ENCODE data around the gene SPATS2.
"Not testable (repeated sequence)": the region's sequence is repeated elsewhere in the genome, so short reads cannot be mapped to it uniquely, and the experiment has no call there.

SPATS2 gene

DNA sequence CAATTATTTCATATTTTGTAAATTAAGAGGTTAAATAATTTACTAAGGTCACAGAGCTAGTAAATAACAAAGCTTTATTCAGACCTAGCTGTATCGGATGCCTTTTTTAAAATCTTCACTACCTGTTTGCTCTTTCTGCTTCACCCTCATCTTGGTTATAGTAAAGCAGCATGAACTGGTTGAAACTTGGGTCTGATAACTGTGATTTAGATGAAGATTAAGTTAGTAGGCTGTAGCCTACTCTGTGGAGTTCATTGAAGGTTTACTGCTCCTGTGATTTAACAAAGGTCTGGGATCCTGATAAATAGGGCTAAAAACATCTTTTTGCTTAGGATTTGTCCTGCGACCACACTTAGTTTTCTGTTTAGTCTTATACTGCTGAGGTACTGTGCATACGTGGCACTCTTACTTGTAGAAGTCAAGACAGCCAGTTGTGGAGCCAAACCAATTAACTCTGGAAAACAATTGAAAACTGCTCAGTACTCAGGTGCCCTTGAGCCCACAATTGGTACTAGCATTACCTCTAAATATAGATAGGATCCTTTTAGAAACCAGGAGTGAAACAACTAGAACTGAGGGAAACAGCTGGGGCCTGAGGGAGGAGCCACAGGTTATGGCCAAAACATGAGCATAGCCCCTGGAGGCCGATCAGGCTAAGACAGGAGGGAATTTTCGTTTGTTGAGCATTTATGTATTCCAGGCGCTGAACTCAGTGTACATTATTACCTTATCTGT lies 2.3 kb downstream of the SPATS2 start:
- H3K4me3 ChIP-seq (ENCODE audit: low read length), result no peak overlapping the region
- H3K9me3 ChIP-seq (ENCODE audit: low read length), result peaks cover 3% of the 10 kb centered on the region
- no peaks in the 10 kb centered on the region for H3K27me3 ChIP-seq (ENCODE audit: insufficient read depth, low read length)
- peaks cover 9% of the 10 kb centered on the region for H3K36me3 ChIP-seq (ENCODE audit: insufficient read depth, low read length)
- no peak overlapping the region for H2AFZ ChIP-seq (ENCODE audit: low read depth, low read length)
- peaks cover 7% of the 10 kb centered on the region for H3K4me1 ChIP-seq (ENCODE audit: insufficient read depth, low read length)

DNA sequence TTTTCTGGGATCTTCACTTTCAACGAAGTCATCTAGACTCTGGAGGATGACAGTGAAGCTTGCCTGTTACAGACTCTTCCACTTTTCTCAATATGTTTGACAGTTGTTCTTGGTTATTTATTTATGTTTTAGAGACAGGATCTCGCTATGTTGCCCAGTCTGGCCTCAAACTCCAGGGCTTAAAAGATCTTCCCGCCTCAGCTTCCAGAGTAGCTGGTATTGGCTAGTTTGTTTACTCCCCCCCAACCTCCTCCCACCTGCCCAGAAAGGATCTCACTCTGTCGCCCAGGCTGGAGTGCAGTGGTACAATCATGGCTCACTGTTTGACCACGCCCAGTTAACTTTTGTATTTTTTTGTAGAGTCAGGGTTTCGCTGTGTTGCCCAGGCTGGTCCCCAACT lies 3.3 kb downstream of the SPATS2 start:
- Histone ChIP-seq H2AFZ (ENCODE audit: low read depth, low read length) (no peak overlapping the region), H3K4me1 (ENCODE audit: insufficient read depth, low read length) (peaks cover 7% of the 10 kb centered on the region), H3K36me3 (ENCODE audit: insufficient read depth, low read length) (peaks cover 9% of the 10 kb centered on the region)

DNA sequence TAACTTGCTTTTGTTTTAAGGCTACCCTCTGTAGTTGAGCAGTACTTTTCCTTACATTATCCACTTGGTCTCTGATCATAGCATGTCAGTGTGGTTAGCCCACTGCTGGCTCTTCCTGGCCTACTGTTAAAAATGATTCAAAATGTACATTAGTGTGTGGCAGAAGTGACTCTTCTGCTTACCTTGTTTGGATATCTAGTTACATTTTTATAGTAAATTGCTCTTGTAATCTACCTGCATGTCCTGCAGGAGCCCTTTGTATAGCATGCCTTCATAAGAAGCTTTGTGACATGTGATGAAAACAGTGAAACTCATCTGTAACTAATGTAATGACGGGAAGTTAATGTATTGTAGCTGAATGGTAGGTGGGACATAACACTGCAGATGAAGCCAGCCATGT lies 8.1 kb downstream of the SPATS2 start:
- Histone ChIP-seq H3K36me3 (ENCODE audit: insufficient read depth, low read length) (peaks cover 9% of the 10 kb centered on the region), H2AFZ (ENCODE audit: low read depth, low read length) (no peak overlapping the region), H3K4me1 (ENCODE audit: insufficient read depth, low read length) (no peaks in the 10 kb centered on the region), H3K9me3 (ENCODE audit: low read length) (peaks cover 3% of the 10 kb centered on the region), H3K4me3 (ENCODE audit: low read length) (no peak overlapping the region), H3K27me3 (ENCODE audit: insufficient read depth, low read length) (no peaks in the 10 kb centered on the region)

More for the DNA sequence above, 3.3 kb downstream of the SPATS2 start:
- Histone ChIP-seq H3K9me3 (ENCODE audit: low read length) (peaks cover 3% of the 10 kb centered on the region), H3K27me3 (ENCODE audit: insufficient read depth, low read length) (no peaks in the 10 kb centered on the region), H3K4me3 (ENCODE audit: low read length) (no peak overlapping the region)

DNA sequence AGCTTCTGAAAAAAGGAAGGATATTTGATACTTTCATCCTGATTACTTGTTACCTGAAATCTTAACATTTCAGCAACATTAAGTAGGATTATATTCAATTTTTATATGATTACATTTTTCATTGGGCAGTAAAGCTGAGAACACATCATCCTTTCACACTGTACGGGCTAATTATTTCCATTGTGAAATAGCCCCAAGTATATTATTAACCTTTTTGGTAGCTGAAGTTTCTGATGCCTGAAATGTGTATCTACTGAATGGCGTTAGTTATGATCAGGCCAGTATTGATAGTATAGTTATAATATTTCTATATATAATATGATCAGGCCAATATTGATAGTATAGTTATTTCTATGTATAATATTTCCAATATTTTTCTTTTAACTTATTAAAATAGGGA lies 10.1 kb downstream of the SPATS2 start:
- H3K36me3 ChIP-seq (ENCODE audit: insufficient read depth, low read length), result peaks cover 2% of the 10 kb centered on the region
- H3K4me3 ChIP-seq (ENCODE audit: low read length), result no peak overlapping the region
- H3K4me1 ChIP-seq (ENCODE audit: insufficient read depth, low read length), result no peaks in the 10 kb centered on the region
- no peaks in the 10 kb centered on the region for H3K27me3 ChIP-seq (ENCODE audit: insufficient read depth, low read length)
- peaks cover 3% of the 10 kb centered on the region for H3K9me3 ChIP-seq (ENCODE audit: low read length)
- no peak overlapping the region for H2AFZ ChIP-seq (ENCODE audit: low read depth, low read length)

DNA sequence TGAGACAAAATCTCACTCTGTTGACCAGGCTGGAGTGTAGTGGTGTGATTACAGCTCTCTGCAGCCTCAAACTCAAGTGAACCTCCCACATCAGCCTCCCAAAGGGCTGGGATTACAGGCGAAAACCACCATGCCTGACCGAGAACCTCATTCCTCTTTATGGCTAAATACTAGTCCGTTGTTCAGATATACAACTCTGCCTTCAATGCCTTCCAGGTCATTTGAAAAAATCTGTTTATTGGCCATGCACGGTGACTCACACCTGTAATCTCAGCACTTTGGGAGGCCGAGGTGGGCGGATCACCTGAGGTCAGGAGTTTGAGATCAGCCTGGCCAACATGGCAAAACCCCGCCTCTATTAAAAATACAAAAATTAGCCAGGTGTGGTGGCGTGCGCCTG lies 12.9 kb downstream of the SPATS2 start:
- H3K27me3 ChIP-seq (ENCODE audit: insufficient read depth, low read length); H3K4me3 ChIP-seq (ENCODE audit: low read length); H2AFZ ChIP-seq (ENCODE audit: low read depth, low read length); H3K4me1 ChIP-seq (ENCODE audit: insufficient read depth, low read length); H3K36me3 ChIP-seq (ENCODE audit: insufficient read depth, low read length); H3K9me3 ChIP-seq (ENCODE audit: low read length): not testable (repeated sequence)

DNA sequence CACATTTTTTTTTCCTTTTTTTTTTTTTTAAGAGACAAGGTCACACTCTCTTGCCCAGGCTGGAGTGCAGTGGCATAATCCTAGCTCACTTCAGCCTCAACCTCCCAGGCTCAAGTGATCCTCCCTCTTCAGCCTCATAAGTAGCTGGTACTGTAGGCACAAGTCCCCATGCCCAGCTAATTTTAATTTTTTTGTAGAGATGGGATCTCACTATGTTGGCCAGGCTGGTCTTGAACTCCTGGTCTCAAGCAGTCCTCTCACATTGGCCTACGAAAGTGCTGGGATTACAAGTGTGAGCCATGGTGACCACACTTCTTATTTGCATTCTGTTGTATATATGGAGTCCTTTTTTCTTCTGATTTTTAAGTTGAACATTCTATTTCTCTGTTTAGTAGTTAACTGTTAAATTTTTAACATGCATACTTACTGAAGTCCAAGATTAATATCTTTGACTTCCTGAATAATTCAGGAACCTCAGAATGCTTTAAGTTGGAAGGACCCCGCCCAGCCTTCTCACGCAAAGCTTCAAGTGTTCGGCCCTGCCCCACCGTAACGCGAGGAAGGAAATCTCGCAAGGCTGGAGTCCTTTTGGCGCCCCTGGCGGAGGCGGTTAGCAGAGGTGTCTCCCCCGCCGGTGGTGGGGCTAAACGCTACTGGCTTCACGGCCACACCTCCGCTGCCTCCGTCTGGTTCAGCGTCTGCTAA lies 21.6 kb downstream of the SPATS2 start:
- H2AFZ ChIP-seq (ENCODE audit: low read depth, low read length), result no peak overlapping the region
- no peaks in the 10 kb centered on the region for H3K9me3 ChIP-seq (ENCODE audit: low read length)
- H3K4me3 ChIP-seq (ENCODE audit: low read length), result no peak overlapping the region
- H3K36me3 ChIP-seq (ENCODE audit: insufficient read depth, low read length), result peaks cover 2% of the 10 kb centered on the region
- H3K4me1 ChIP-seq (ENCODE audit: insufficient read depth, low read length), result no peaks in the 10 kb centered on the region
- no peaks in the 10 kb centered on the region for H3K27me3 ChIP-seq (ENCODE audit: insufficient read depth, low read length)

DNA sequence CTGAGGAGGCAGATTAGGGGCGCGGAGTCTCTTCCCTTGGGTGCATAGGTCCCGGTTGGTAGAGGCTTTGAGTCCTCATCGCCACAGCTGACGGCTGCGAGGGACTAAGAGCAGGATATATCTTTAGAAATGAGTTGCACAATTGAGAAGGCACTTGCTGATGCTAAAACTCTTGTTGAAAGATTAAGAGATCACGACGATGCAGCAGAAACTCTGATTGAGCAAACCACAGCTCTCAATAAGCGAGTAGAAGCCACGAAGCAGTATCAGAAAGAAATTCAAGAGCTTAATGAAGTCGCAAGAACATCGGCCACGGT lies 22.1 kb downstream of the SPATS2 start:
- H3K9me3 ChIP-seq (ENCODE audit: low read length), result no peaks in the 10 kb centered on the region
- no peaks in the 10 kb centered on the region for H3K4me1 ChIP-seq (ENCODE audit: insufficient read depth, low read length)
- H3K27me3 ChIP-seq (ENCODE audit: insufficient read depth, low read length), result no peaks in the 10 kb centered on the region

DNA sequence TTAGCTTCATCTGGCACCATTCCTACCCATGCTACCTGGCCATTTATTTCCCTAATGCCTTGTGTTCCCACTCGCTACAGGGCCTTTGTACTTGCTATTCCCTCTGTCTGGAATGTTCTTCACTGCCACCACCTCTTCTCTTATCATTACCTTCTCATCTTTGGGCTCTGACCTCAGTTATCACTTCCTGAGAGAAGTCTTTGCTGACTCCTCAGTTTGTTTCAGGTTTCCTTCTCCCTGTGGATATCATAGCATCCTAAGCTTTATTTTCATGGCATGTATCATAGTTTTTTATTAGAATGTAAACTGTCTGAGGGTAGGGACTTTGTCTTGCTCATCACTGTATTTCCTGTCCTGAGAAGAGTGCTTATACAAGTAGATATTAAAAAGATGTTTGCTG lies 29.7 kb downstream of the SPATS2 start:
- Histone ChIP-seq H3K4me3 (ENCODE audit: low read length) (no peak overlapping the region), H3K4me1 (ENCODE audit: insufficient read depth, low read length) (peaks cover 4% of the 10 kb centered on the region), H2AFZ (ENCODE audit: low read depth, low read length) (no peak overlapping the region), H3K27me3 (ENCODE audit: insufficient read depth, low read length) (no peaks in the 10 kb centered on the region), H3K36me3 (ENCODE audit: insufficient read depth, low read length) (no peaks in the 10 kb centered on the region), H3K9me3 (ENCODE audit: low read length) (no peaks in the 10 kb centered on the region)

More for the DNA sequence above, 22.1 kb downstream of the SPATS2 start:
- Histone ChIP-seq H3K4me3 (ENCODE audit: low read length) (no peak overlapping the region), H2AFZ (ENCODE audit: low read depth, low read length) (no peak overlapping the region), H3K36me3 (ENCODE audit: insufficient read depth, low read length) (peaks cover 2% of the 10 kb centered on the region)

DNA sequence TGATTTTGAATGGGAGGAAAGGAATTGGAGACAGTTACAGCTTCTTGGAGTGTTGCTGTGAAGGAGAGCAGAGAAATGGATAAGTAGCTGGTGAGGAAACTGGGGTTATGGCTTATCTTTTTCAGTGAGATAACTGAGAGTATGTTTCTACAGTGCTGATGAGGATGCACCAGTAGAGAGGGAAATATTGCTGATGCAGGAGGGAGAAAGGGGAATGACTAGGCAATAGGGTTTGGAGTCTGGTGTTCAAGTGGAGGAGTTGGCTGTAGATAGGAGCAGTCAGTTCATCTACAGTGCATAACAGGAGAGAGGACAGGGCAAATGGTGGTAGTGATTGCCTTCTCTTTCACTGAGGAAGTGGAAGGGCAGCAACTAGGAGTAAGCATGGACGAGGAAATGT lies 33.0 kb downstream of the SPATS2 start:
- no peak overlapping the region for H3K4me3 ChIP-seq (ENCODE audit: low read length)
- no peaks in the 10 kb centered on the region for H3K9me3 ChIP-seq (ENCODE audit: low read length)
- no peaks in the 10 kb centered on the region for H3K36me3 ChIP-seq (ENCODE audit: insufficient read depth, low read length)
- no peaks in the 10 kb centered on the region for H3K27me3 ChIP-seq (ENCODE audit: insufficient read depth, low read length)
- H2AFZ ChIP-seq (ENCODE audit: low read depth, low read length), result no peak overlapping the region
- peaks cover 4% of the 10 kb centered on the region for H3K4me1 ChIP-seq (ENCODE audit: insufficient read depth, low read length)

DNA sequence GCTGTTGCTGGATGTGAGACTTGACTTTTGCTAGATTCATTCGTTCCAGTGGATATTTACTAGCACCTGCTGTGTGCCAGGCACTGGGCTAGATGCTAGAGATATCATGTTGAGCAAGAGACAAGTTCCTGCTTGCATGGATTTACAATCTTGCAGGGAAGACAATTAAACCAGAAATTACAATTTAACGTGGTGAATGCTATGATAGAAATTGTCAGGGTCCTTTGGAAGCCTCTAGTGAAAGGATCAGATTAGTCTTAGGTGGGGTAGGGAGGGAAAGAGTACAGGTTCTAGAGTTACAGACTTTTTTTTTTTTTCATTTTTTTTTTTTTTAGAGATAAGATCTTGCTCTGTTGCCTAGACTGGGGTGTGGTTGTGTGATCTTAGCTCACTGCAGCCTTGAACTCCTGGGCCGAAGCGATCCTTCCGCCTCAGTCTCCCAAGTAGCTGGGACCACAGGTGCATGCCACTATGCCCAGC lies 36.7 kb downstream of the SPATS2 start:
- Histone ChIP-seq H2AFZ (ENCODE audit: low read depth, low read length) (no peak overlapping the region), H3K27me3 (ENCODE audit: insufficient read depth, low read length) (no peaks in the 10 kb centered on the region), H3K9me3 (ENCODE audit: low read length) (no peaks in the 10 kb centered on the region), H3K4me1 (ENCODE audit: insufficient read depth, low read length) (no peaks in the 10 kb centered on the region), H3K36me3 (ENCODE audit: insufficient read depth, low read length) (no peaks in the 10 kb centered on the region), H3K4me3 (ENCODE audit: low read length) (no peak overlapping the region)

DNA sequence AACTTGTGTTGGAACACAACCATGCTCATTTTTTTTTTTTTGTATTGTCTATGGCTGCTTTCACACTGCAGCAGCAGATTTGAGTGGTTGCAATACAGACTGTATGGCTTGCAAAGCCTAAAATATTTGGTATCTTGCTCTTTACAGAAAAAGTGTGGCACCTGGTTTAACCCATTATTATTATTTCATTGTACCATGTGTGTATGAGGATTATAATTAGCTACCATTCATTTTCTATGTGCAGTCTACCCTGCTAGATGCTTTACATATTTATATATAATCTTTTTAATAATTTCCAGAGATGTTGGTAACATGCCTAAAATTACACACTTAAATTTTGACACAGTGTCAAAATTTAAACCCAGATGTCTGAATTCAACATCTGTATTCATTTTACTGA lies 37.7 kb downstream of the SPATS2 start:
- H3K36me3 ChIP-seq (ENCODE audit: insufficient read depth, low read length), result no peaks in the 10 kb centered on the region
- H3K4me3 ChIP-seq (ENCODE audit: low read length), result no peak overlapping the region
- H2AFZ ChIP-seq (ENCODE audit: low read depth, low read length), result no peak overlapping the region
- no peaks in the 10 kb centered on the region for H3K9me3 ChIP-seq (ENCODE audit: low read length)
- H3K4me1 ChIP-seq (ENCODE audit: insufficient read depth, low read length), result no peaks in the 10 kb centered on the region
- H3K27me3 ChIP-seq (ENCODE audit: insufficient read depth, low read length), result no peaks in the 10 kb centered on the region

DNA sequence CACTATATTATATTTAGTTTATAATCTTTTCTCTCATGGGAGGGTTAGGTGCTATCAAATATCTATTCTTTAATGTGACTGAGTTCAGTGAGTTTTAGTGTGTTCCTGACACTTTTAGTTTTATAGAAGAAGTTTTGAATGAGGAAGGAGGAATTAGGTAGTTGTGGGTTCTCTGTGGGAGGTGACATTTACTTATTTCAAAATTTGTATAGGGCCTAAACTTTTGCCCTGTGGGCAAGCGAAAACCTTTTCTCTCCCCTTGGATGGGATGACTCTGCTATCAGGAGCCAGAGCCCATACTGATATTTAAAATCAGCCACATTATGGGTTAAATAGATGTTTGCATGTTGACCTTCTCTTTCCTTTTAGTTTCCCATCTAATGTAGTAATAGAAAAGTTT lies 43.6 kb downstream of the SPATS2 start:
- H3K36me3 ChIP-seq (ENCODE audit: insufficient read depth, low read length), result no peaks in the 10 kb centered on the region
- H3K27me3 ChIP-seq (ENCODE audit: insufficient read depth, low read length), result no peaks in the 10 kb centered on the region

DNA sequence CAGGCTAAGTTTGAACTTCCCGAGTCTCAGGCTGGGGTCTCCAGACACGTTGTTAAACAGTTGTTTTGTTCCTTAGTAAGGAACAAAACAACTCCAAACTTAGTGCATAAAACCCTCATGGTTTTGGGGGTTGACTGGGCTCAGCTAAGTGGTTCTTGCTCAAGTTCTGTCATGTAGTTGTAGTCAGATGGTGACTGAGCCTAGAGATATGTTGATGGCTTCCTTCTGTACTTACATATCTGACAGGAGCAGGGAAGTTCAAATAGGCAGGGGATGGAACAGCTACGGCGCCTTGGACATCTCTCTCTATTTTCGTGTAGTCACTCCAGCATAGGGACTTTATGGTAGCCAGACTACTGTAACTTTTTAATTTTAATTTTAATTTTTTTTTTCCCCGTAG lies 45.7 kb downstream of the SPATS2 start:
- Histone ChIP-seq H2AFZ (ENCODE audit: low read depth, low read length) (no peak overlapping the region), H3K4me1 (ENCODE audit: insufficient read depth, low read length) (no peaks in the 10 kb centered on the region), H3K36me3 (ENCODE audit: insufficient read depth, low read length) (no peaks in the 10 kb centered on the region), H3K9me3 (ENCODE audit: low read length) (no peaks in the 10 kb centered on the region), H3K4me3 (ENCODE audit: low read length) (no peak overlapping the region), H3K27me3 (ENCODE audit: insufficient read depth, low read length) (no peaks in the 10 kb centered on the region)

More for the DNA sequence above, 43.6 kb downstream of the SPATS2 start:
- H3K4me3 ChIP-seq (ENCODE audit: low read length), result no peak overlapping the region
- no peaks in the 10 kb centered on the region for H3K9me3 ChIP-seq (ENCODE audit: low read length)
- no peaks in the 10 kb centered on the region for H3K4me1 ChIP-seq (ENCODE audit: insufficient read depth, low read length)
- no peak overlapping the region for H2AFZ ChIP-seq (ENCODE audit: low read depth, low read length)

Data from neuron (in vitro differentiated cells).